ENCODE data around the gene CDH5.

DNA sequence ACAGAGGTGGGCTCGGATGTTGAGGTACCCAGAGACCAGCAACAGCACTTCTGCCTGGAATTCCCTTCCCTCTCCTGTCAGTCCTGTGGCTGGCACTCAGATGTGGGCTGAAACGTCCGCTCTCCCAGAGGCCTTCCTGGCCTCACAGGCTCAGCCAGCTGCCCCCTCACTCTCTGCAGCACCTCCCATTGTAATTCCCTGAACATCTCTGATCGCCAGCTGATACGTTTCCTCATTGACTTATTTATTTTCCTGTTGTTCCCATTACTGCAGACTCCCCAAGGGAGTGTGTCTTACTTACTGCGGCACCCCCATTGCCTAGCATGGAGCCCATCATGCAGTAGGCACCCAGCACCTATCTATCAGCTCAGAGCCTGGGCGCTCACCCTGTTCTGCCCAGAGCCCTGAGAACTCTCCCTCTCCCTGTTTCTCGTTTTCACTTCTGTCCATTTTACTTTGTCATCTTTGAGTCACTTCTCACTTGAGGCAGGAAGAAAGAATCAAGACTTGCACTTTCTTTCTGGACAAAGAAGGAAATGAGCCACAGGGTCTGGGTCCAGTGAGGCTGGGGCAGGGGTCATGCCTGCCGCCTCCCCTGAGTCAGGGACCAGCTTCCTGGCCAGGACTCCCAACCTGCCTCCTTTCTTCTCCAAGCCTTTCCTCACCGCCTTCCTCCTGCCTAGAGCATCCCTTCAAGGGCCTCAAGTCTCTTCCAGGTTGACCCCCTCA, 10.2 kb downstream of the CDH5 start:
- no peak for TF ChIP-seq FOSL1 (CRISPR knock-in tag; IDR thresholded peaks at IDR 0.05; ENCODE audit: borderline replicate concordance)
- no peak for TF ChIP-seq SUZ12 (IDR thresholded peaks at IDR 0.05; ENCODE audit: low read depth, low read length)
- TF ChIP-seq MYC (CRISPR knock-in tag; IDR thresholded peaks at IDR 0.05; ENCODE audit: borderline replicate concordance): no peak
- no peak for TF ChIP-seq TAF1 (CRISPR knock-in tag; IDR thresholded peaks at IDR 0.05)
- no peak for TF ChIP-seq MTF1 (CRISPR knock-in tag; IDR thresholded peaks at IDR 0.05)
- no peak for TF ChIP-seq ZNF430 (CRISPR knock-in tag; IDR thresholded peaks at IDR 0.05)
- TF ChIP-seq, protein P1, sequence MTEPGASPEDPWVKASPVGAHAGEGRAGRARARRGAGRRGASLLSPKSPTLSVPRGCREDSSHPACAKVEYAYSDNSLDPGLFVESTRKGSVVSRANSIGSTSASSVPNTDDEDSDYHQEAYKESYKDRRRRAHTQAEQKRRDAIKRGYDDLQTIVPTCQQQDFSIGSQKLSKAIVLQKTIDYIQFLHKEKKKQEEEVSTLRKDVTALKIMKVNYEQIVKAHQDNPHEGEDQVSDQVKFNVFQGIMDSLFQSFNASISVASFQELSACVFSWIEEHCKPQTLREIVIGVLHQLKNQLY (CRISPR knock-in tag; IDR thresholded peaks at IDR 0.05): no peak

Measured in HepG2 (cell line).